PC-3 (cell line): ENCODE measurements around the gene HNF4A.

Source experiments
- EZH2 ChIP-seq: fragments of 300-600 bp; sonication (generic); IDR thresholded peaks from one replicate; pipeline ENCODE4 v1.6.1; 2017; ENCODE audit warnings: antibody characterized with exemption, mild to moderate bottlenecking, low read length; ENCODE audit not compliant: unreplicated experiment
- TF ChIP-seq, protein P1 (sequence below): fragments of 300-600 bp; sonication (generic); conservative IDR thresholded peaks from 2 replicates; pipeline ENCODE4 v1.5.1; 2017; ENCODE audit warnings: antibody characterized with exemption, low read depth, mild to moderate bottlenecking, low read length

DNA sequence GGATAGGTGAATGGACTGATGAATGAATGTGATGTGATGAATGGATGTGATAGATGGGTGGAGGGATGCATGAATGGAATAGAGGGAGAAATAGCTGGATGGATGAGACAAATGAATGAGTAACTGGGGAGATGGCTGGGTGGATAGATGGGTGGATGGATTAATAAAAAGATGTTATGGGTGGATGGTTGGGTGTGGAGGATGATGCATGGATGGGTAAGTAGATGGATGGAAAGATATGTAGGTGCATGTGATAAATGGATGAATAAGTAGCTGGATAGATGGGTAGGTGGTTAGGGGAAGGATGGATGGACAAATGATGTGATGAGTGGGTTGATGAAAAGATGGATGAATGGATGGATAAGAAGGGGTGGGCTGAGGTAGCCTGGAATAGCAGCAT, 4.7 kb downstream of the HNF4A start:
- TF ChIP-seq, protein P1, sequence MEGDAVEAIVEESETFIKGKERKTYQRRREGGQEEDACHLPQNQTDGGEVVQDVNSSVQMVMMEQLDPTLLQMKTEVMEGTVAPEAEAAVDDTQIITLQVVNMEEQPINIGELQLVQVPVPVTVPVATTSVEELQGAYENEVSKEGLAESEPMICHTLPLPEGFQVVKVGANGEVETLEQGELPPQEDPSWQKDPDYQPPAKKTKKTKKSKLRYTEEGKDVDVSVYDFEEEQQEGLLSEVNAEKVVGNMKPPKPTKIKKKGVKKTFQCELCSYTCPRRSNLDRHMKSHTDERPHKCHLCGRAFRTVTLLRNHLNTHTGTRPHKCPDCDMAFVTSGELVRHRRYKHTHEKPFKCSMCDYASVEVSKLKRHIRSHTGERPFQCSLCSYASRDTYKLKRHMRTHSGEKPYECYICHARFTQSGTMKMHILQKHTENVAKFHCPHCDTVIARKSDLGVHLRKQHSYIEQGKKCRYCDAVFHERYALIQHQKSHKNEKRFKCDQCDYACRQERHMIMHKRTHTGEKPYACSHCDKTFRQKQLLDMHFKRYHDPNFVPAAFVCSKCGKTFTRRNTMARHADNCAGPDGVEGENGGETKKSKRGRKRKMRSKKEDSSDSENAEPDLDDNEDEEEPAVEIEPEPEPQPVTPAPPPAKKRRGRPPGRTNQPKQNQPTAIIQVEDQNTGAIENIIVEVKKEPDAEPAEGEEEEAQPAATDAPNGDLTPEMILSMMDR, result no peak
- TF ChIP-seq EZH2, result no peak
